Measurements from ENCODE around the gene HAAO.

The HAAO gene

DNA sequence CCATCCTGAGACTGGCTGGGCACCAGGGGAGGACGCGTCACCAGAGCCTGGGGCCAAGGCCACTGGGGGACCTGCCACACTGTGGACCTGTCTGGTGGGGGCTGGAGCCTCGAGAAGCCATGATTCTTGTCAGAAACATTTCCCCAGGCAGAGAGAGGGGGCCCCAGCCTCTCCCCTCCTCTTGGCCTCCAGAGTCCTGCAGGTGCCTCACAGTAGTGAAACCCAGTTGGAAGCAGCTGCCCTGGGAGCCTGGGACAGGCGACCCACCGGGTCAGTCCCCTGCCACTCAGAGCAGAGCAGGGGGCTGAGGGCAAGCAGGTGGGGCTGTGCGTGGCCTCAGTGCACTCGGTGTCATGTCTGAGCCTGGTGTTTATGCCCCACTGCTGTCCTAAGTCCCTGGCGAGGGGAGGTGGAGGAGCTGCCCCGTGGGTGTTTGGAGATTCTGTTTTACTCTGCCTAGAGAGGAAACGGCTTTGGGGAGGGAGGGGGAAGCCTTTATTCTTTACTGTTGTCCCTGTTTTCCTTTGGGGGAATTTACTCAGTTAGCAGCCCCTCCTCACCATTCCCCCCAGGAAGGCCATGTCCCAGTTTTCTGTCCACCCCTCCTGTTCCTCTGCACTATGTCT lies 36.1 kb downstream of the HAAO start:
- TF ChIP-seq, protein P1, sequence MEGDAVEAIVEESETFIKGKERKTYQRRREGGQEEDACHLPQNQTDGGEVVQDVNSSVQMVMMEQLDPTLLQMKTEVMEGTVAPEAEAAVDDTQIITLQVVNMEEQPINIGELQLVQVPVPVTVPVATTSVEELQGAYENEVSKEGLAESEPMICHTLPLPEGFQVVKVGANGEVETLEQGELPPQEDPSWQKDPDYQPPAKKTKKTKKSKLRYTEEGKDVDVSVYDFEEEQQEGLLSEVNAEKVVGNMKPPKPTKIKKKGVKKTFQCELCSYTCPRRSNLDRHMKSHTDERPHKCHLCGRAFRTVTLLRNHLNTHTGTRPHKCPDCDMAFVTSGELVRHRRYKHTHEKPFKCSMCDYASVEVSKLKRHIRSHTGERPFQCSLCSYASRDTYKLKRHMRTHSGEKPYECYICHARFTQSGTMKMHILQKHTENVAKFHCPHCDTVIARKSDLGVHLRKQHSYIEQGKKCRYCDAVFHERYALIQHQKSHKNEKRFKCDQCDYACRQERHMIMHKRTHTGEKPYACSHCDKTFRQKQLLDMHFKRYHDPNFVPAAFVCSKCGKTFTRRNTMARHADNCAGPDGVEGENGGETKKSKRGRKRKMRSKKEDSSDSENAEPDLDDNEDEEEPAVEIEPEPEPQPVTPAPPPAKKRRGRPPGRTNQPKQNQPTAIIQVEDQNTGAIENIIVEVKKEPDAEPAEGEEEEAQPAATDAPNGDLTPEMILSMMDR (conservative IDR thresholded peaks at IDR 0.05; ENCODE audit: low read length) = no peak

GRCh38 chr2:42755191-42755880 lies 37.0 kb downstream of the HAAO start:
- TF ChIP-seq, protein P1 (conservative IDR thresholded peaks at IDR 0.05; ENCODE audit: low read length) = no peak
- no peak overlapping the region for H3K4me3 ChIP-seq (ENCODE audit: low read length)
- DNase-seq (ENCODE audit: low read depth) = peak; percentile 51

More for the DNA sequence above, 36.1 kb downstream of the HAAO start:
- H3K4me3 ChIP-seq (ENCODE audit: low read length) = no peak overlapping the region
- no peak for DNase-seq (ENCODE audit: low read depth)

DNA sequence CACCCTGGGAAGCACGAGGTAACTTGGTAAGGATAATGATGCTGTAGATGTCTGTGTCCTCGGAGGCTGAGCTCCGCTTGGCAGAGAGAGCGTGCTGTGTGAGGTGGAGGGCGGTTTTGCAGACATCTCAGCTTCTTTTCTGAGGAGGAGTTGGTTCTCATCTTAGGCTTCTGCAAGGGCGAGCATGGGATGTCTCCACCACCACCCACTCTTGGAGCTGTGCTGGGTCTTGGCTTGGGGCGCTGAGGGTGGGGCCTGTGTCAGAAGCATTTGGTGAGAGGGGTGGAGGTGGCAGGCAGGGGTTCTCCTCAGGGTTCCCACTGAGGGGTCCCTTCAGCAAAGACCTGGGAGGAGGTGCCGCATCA lies 37.6 kb downstream of the HAAO start:
- no peak overlapping the region for H3K4me3 ChIP-seq (ENCODE audit: low read length)
- TF ChIP-seq, protein P1 (conservative IDR thresholded peaks at IDR 0.05; ENCODE audit: low read length) = no peak
- DNase-seq (ENCODE audit: low read depth) = no peak

DNA sequence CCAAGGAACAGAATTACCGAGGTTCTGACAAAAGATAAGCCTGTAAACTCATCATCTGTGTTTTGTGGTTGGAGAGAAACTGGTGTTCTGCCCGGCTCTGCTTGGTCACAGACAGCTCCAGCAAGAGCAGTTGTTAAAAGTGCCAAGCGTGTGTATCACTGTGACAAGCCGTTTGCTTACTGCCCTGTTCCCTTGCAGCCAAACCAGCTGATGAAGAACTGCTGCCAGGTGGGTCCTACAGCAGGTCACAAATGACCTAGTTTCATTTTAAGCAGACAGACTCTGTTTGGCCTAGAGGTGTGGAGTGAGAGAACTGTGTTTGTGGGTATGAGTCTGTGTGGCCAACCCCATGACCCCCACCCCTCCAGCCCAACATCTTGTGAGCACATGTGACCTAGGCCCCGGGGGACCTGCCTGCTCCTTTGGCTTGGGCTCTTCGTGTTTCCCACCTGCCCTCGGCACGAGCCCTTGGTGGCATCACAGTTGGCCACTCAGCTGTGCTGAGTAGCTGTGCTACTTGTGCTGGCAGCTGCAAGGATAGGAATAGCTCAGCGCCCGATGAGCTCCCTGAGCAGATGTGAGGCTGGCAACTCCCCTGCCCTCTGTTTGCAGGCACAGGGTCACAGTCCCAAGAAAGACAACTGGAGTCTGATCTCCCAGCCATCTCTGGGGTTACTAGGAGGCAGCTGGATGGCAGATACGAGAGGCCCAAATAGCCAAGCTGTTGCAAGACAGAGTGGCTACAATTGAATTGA lies 38.2 kb downstream of the HAAO start:
- H3K4me3 ChIP-seq (ENCODE audit: low read length) = no peak overlapping the region
- peak; percentile 42 for DNase-seq (ENCODE audit: low read depth)
- TF ChIP-seq, protein P1 (conservative IDR thresholded peaks at IDR 0.05; ENCODE audit: low read length) = no peak

GRCh38 chr2:42752816-42753813 lies 39.3 kb downstream of the HAAO start:
- no peak for DNase-seq (ENCODE audit: low read depth)
- no peak overlapping the region for H3K4me3 ChIP-seq (ENCODE audit: low read length)
- TF ChIP-seq, protein P1 (conservative IDR thresholded peaks at IDR 0.05; ENCODE audit: low read length) = no peak

GRCh38 chr2:42752314-42752713 lies 40.1 kb downstream of the HAAO start:
- no peak for DNase-seq (ENCODE audit: low read depth)

More at GRCh38 chr2:42752314-42752713, 40.1 kb downstream of the HAAO start:
- TF ChIP-seq, protein P1 (conservative IDR thresholded peaks at IDR 0.05; ENCODE audit: low read length) = no peak
- no peak overlapping the region for H3K4me3 ChIP-seq (ENCODE audit: low read length)
